ENCODE data around the gene FGGY. TPM values are rescaled to one million over a fixed set of nuclear protein-coding genes. Genes with fewer than 3 reads are reported as not detected.
A peak's percentile ranks its signal among the peaks of the same experiment; 100 is the strongest.

The FGGY gene
- total RNA-seq, 4 donors from 2014 or later: 20.6 to 138 (median 32.8) TPM

DNA sequence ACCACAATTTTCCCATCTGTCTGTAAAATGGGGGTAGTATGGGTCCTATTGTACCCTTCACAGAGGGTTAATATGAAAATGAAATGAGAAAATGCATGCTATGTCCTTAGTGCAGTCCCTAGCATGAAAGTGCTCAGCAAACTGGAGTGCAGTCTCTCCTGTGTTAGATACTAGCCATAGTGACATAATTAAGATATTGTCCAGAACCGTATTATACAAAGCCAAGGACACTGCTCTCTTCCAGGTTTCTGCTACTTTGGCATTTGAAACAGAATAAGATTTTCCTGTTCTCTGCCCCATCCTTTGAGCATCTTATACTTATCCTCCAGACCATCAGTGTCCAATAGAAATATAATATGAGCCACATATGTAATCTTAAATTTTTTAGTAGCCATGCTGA, 213.4 kb downstream of the FGGY start:
- peak overlapping the region; percentile 22 to 33 for H3K27ac ChIP-seq

DNA sequence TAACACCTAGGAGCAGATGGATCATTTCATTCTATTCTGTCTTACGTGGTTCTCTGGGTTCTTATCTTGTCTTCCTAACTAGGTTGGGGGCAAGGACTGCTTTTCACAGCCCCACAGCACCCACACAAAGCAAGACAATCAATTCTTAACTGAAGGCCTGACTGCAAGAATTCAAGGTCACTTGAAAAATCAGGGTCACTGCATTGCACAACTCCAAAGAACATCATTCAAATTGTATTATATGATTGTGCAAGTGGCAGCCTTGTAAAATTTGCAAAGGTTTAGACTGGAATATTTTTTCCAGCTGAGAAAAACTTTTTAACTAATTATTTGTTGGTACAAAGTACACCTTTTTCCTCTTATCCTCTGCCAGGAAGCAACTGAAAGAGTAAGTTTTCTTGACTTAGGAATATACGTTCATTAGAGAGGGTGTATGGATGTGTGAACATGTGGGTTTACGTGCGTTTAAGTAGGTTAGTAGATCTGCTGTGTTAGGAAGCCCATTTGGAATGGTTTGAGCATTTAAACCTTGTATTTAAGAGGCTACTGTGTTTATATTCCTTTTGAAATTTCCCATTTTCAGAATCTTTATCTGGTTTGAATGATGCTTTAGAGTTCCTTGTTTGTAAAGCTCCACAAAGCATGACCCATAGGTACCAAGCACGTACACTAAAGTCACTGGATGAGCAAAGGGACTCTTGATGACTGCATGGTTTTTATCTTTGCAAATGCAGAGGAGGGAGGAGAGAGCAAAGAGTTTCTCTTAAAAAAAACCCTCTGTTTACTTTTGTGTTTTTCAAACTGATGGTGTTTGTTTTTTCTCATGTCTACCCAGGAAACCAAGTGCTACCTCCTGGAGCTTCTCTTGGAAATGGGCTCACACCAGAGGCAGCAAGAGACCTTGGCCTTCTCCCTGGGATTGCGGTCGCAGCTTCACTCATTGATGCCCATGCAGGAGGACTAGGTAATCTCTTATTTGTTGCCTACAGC, 214.9 kb downstream of the FGGY start:
- intact Hi-C loops (cut with DNase I; ENCODE audit: low total_unique reads): no loop called here
- peaks cover 2 to 3% of the 10 kb centered on the region in 2 donors for H3K4me1 ChIP-seq
- TF ChIP-seq, protein P1, sequence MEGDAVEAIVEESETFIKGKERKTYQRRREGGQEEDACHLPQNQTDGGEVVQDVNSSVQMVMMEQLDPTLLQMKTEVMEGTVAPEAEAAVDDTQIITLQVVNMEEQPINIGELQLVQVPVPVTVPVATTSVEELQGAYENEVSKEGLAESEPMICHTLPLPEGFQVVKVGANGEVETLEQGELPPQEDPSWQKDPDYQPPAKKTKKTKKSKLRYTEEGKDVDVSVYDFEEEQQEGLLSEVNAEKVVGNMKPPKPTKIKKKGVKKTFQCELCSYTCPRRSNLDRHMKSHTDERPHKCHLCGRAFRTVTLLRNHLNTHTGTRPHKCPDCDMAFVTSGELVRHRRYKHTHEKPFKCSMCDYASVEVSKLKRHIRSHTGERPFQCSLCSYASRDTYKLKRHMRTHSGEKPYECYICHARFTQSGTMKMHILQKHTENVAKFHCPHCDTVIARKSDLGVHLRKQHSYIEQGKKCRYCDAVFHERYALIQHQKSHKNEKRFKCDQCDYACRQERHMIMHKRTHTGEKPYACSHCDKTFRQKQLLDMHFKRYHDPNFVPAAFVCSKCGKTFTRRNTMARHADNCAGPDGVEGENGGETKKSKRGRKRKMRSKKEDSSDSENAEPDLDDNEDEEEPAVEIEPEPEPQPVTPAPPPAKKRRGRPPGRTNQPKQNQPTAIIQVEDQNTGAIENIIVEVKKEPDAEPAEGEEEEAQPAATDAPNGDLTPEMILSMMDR (IDR thresholded peaks at IDR 0.05): no peak
- no peak for TF ChIP-seq POLR2A (IDR thresholded peaks at IDR 0.05)
- H3K4me3 ChIP-seq: no peak overlapping the region
- no peaks in the 10 kb centered on the region for H3K9me3 ChIP-seq
- H3K36me3 ChIP-seq: no peaks in the 10 kb centered on the region
- peak; percentile 46 to 73 for DNase-seq
- no peaks in the 10 kb centered on the region for H3K27me3 ChIP-seq
- H3K27ac ChIP-seq: peak overlapping the region; percentile 73 to 75

More for the DNA sequence above, 213.4 kb downstream of the FGGY start:
- H3K4me1 ChIP-seq: no peaks in the 10 kb centered on the region
- no peaks in the 10 kb centered on the region for H3K36me3 ChIP-seq
- intact Hi-C loops (cut with DNase I; ENCODE audit: low total_unique reads): no loop called here
- H3K9me3 ChIP-seq: no peaks in the 10 kb centered on the region
- DNase-seq: no peak
- H3K4me3 ChIP-seq: no peak overlapping the region
- H3K27me3 ChIP-seq: no peaks in the 10 kb centered on the region
- TF ChIP-seq, protein P1 (IDR thresholded peaks at IDR 0.05): no peak
- TF ChIP-seq POLR2A (IDR thresholded peaks at IDR 0.05): no peak

DNA sequence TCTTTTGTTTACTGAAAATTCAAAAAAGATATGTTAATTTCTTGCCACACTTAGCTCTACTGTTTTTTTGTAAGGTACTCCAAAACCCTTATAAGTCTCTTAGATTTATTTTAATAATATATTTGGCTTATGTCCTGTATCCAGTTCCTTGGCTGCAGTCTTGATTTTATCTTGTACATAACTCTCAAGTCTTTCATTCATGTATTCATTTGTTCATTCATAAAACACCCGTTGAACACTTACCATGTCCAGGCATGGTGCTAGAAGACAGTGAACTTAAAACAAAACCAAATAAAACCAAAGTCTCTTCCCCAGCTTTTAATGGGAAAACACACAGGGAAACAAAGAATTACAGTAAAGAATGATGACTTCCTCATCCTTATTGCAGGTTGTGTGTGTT, 215.8 kb downstream of the FGGY start:
- H3K27ac ChIP-seq: peak overlapping the region; percentile 73 to 75
- TF ChIP-seq, protein P1 (IDR thresholded peaks at IDR 0.05): no peak
- no peak for TF ChIP-seq POLR2A (IDR thresholded peaks at IDR 0.05)
- intact Hi-C loops (cut with DNase I; ENCODE audit: low total_unique reads): no loop called here
- H3K4me3 ChIP-seq: no peak overlapping the region
- H3K9me3 ChIP-seq: no peaks in the 10 kb centered on the region
- DNase-seq: no peak
- H3K27me3 ChIP-seq: no peaks in the 10 kb centered on the region
- H3K36me3 ChIP-seq: no peaks in the 10 kb centered on the region
- H3K4me1 ChIP-seq: peaks cover 3% of the 10 kb centered on the region in 2 donors

DNA sequence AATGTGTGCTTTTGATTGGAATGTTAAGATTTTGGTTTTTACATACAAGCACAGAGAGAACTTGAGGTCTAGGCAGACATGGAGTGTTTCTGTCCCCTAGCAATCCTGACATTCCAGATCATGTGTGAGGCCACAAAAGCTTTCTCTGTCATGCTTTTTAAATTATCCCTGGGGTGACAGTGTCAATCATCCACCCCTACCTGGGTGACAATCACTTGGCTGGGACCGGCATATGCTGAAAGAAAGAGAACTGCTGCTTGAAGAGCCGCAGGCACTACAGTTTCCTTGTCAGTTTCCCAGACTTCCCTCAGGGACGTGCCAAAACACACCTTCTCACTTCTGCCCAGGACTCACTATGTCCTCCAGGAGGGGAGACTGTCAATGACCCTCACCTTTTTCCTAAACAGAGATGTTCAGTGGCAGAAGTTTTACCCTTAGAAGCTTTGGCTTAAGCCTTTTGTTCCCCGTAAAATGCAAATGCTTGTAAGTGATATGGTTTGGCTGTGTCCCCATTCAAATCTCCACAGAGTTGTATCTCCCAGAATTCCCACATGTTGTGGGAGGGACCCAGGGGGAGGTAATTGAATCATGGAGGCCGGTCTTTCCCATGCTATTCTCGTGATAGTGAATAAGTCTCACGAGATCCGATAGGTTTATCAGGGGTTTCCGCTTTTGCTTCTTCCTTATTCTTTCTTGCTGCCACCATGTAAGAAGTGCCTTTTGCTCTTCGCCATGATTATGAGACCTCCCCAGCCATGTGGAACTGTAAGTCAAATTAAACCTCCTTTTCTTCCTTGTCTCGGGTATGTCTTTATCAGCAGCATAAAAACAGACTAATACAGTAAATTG, 217.4 kb downstream of the FGGY start:
- no peaks in the 10 kb centered on the region for H3K36me3 ChIP-seq
- no peak overlapping the region for H3K4me3 ChIP-seq
- H3K27ac ChIP-seq: peak overlapping the region in 1 of 2 donors; percentile 85
- intact Hi-C loops (cut with DNase I; ENCODE audit: low total_unique reads): no loop called here
- no peaks in the 10 kb centered on the region for H3K9me3 ChIP-seq
- no peak for DNase-seq
- H3K4me1 ChIP-seq: peaks cover 3% of the 10 kb centered on the region in 2 donors
- TF ChIP-seq, protein P1 (IDR thresholded peaks at IDR 0.05): no peak
- TF ChIP-seq POLR2A (IDR thresholded peaks at IDR 0.05): no peak
- no peaks in the 10 kb centered on the region for H3K27me3 ChIP-seq

All from uterus (tissue), 4 donors.